GM12874 (cell line): ENCODE data around the gene EIF1AX.

Source experiments
- TF ChIP-seq, protein P1 (sequence below): IDR thresholded peaks from 2 replicates; pipeline ENCODE4 v1.5.1; 2011; ENCODE audit warnings: low read depth, mild to moderate bottlenecking, control low read depth, low read length, moderate library complexity; ENCODE audit not compliant: insufficient read depth

Gene EIF1AX

GRCh38 chrX:20140420-20140819, 1.2 kb downstream of the EIF1AX start:
- TF ChIP-seq, protein P1, sequence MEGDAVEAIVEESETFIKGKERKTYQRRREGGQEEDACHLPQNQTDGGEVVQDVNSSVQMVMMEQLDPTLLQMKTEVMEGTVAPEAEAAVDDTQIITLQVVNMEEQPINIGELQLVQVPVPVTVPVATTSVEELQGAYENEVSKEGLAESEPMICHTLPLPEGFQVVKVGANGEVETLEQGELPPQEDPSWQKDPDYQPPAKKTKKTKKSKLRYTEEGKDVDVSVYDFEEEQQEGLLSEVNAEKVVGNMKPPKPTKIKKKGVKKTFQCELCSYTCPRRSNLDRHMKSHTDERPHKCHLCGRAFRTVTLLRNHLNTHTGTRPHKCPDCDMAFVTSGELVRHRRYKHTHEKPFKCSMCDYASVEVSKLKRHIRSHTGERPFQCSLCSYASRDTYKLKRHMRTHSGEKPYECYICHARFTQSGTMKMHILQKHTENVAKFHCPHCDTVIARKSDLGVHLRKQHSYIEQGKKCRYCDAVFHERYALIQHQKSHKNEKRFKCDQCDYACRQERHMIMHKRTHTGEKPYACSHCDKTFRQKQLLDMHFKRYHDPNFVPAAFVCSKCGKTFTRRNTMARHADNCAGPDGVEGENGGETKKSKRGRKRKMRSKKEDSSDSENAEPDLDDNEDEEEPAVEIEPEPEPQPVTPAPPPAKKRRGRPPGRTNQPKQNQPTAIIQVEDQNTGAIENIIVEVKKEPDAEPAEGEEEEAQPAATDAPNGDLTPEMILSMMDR = no peak

- TF ChIP-seq, protein P1 = no peak
These were observed 1.7 kb downstream of the EIF1AX start for GRCh38 chrX:20139966-20140365.

- TF ChIP-seq, protein P1 = no peak
These were observed 5.7 kb downstream of the EIF1AX start for GRCh38 chrX:20135944-20136343.

DNA sequence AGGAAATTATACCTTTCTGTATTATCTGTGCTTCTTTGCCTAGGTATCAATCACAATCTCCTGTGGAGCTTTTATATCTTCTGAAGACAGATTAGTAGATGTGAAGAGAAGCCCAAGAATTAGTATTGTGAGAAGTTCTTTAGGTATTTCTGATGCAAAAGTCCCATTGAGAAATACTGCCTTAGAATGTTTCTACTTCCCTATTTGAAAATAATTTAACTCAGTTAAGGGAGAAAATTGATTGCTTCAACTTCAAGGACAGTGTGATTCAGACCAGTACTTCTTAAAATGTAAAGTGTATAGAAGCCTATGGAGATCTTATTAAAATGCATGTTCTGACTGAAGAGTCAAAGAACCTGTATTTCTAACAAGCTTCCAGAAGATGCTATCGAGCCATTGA, 9.0 kb downstream of the EIF1AX start:
- TF ChIP-seq, protein P1 = no peak

DNA sequence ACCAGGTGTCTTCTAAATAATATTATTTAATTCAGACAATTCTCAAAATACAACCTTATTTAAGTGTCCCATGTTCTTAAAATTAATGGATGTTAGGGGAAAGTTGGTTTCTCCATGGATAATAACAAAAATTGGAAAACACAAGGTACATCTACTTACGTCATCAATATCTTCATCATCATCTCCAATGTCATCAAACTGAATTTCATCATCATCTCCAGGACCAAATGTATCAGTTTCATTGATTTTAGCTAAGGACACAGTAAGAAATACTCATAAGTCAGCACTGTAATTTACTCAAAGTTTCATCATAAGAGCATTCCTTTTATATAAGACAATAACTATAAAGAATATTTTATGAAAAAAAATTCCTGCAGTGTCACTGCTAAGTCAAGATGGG, 11.3 kb downstream of the EIF1AX start:
- TF ChIP-seq, protein P1 = no peak

- TF ChIP-seq, protein P1 = no peak
These were observed 12.1 kb downstream of the EIF1AX start for GRCh38 chrX:20129547-20129946.

DNA sequence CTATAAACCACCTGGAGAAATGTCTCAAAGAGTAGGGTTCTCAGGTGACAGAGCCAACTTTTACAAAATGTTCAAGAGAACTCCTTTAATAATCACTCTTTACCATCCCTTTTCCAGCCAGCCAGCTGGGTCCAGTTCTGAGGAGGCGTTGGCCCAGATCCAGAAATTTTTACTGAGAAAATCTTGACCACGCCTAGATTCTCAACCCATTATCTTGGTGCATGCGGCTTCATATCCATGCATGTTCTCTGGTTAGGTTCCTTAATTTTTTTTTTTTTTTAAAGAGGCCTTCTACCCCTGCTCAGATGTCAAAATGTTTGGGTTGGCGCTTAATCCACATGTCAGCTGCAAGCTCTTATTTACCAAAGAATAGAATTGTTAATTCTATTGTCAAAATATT, 13.0 kb downstream of the EIF1AX start:
- TF ChIP-seq, protein P1 = no peak

DNA sequence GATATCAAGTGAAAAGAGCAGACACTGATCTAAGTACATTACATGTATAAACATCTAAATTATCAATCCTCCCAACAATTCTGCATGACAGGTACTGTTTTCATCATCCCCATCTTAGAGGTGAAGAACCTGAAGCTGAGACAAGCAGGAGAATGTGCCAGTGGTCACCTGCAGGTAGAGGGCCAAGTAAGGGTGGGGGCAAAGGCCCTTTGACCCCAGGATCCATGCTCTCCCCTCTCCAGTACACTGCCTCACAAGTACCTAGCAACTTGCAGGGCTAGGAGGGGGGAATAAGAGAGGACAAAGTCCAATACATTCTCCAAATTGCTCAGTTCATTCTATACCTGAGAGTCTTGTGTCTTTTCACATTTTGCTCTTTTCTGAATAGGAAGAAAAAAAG, 16.7 kb downstream of the EIF1AX start:
- TF ChIP-seq, protein P1 = no peak
